OCI-LY3 (cell line): Measurements from ENCODE around the gene FRYL.

Experiments
- H2AFZ ChIP-seq: fragments of 200-600, 300-600 bp; shearing (Covaris generic); 2 replicates; pipeline ENCODE4 v1.6.0; 2014; ENCODE audit warnings: antibody characterized with exemption, low read depth, low read length
- H3K27ac ChIP-seq: fragments of 200-600, 300-600 bp; sonication (generic); 2 replicates; pipeline ENCODE4 v1.5.1; 2014; ENCODE audit warnings: mild to moderate bottlenecking, low read length, moderate library complexity, mixed read lengths
- H3K27me3 ChIP-seq: fragments of 200-600, 300-600 bp; sonication (generic); 2 replicates; pipeline ENCODE4 v1.6.1; 2014; ENCODE audit warnings: low read depth, low read length, mixed read lengths
- H3K36me3 ChIP-seq: fragments of 200-600, 300-600 bp; sonication (generic); replicated peaks from 2 replicates; pipeline ENCODE3; 2014; ENCODE audit warnings: low read depth, low read length, mixed read lengths
- H3K4me1 ChIP-seq: fragments of 300-600, 200-600 bp; sonication (generic); 2 replicates; pipeline ENCODE4 v1.6.1; 2014; ENCODE audit warnings: low read length, mixed read lengths
- H3K4me2 ChIP-seq: fragments of 200-600, 300-600 bp; sonication (generic); 2 replicates; pipeline ENCODE4 v1.6.1; 2014; ENCODE audit warnings: low read length, mixed read lengths
- H3K4me3 ChIP-seq: fragments of 300-600, 200-600 bp; sonication (generic); 2 replicates; pipeline ENCODE4 v1.5.1; 2014; ENCODE audit warnings: antibody characterized with exemption, mild to moderate bottlenecking, low read length, moderate library complexity
- H3K79me2 ChIP-seq: fragments of 300-600, 200-600 bp; shearing (Covaris generic); 2 replicates; pipeline ENCODE4 v1.6.1; 2014; ENCODE audit warnings: mild to moderate bottlenecking, low read length, mixed read lengths
- H3K9ac ChIP-seq: fragments of 300-600, 200-600 bp; shearing (Covaris generic); 2 replicates; pipeline ENCODE4 v1.6.0; 2014; ENCODE audit warnings: mild to moderate bottlenecking, low read length, moderate library complexity
- H3K9me3 ChIP-seq: fragments of 200-600, 300-600 bp; shearing (Covaris generic); 2 replicates; pipeline ENCODE4 v1.6.1; 2014; ENCODE audit warnings: low read length, mixed read lengths; ENCODE audit not compliant: insufficient read depth
- H4K20me1 ChIP-seq: fragments of 200-600, 300-600 bp; sonication (generic); 2 replicates; pipeline ENCODE4 v1.6.1; 2016; ENCODE audit warnings: low read length, mixed read lengths; ENCODE audit not compliant: insufficient read depth
- CTCF ChIP-seq: fragments of 200-600, 300-600 bp; sonication (generic); IDR thresholded peaks from 2 replicates; pipeline ENCODE4 v1.5.1; 2014; ENCODE audit warnings: antibody characterized with exemption, low read length, low read depth
- EZH2phosphoT487 ChIP-seq: fragments of 200-600 bp; shearing (Covaris generic); IDR thresholded peaks from 2 replicates; pipeline ENCODE4 v1.6.1; 2018; ENCODE audit warnings: antibody characterized with exemption, mixed run types, low read depth

FRYL gene

GRCh38 chr4:48664938-48665337 is 115.1 kb downstream of the FRYL start:
- no peak overlapping the region for H3K27ac ChIP-seq
- no peak for TF ChIP-seq EZH2phosphoT487
- TF ChIP-seq CTCF: no peak
- no peaks in the 10 kb centered on the region for H3K36me3 ChIP-seq
- no peak overlapping the region for H3K4me3 ChIP-seq
- H2AFZ ChIP-seq: no peak overlapping the region
- H3K4me1 ChIP-seq: no peaks in the 10 kb centered on the region
- no peak overlapping the region for H3K9ac ChIP-seq
- no peaks in the 10 kb centered on the region for H3K27me3 ChIP-seq
- no peaks in the 10 kb centered on the region for H3K79me2 ChIP-seq
- 0 out of 2 replicates have a peak, but pooled peaks cover 8% of the 10 kb centered on the region for H4K20me1 ChIP-seq
- no peak overlapping the region for H3K4me2 ChIP-seq
- no peaks in the 10 kb centered on the region for H3K9me3 ChIP-seq

- H3K4me3 ChIP-seq: no peak overlapping the region
- H3K79me2 ChIP-seq: no peaks in the 10 kb centered on the region
- H3K27ac ChIP-seq: no peak overlapping the region
- TF ChIP-seq EZH2phosphoT487 (no peak), CTCF (no peak)
- H3K4me1 ChIP-seq: no peaks in the 10 kb centered on the region
- H3K9ac ChIP-seq: no peak overlapping the region
- H3K4me2 ChIP-seq: no peak overlapping the region
- H2AFZ ChIP-seq: no peak overlapping the region
- H3K27me3 ChIP-seq: no peaks in the 10 kb centered on the region
- 0 out of 2 replicates have a peak, but pooled peaks cover 5% of the 10 kb centered on the region for H4K20me1 ChIP-seq
- H3K36me3 ChIP-seq: no peaks in the 10 kb centered on the region
- H3K9me3 ChIP-seq: no peaks in the 10 kb centered on the region
These were observed 118.7 kb downstream of the FRYL start for GRCh38 chr4:48661391-48661790.

GRCh38 chr4:48660347-48660746 is 119.7 kb downstream of the FRYL start:
- H3K36me3 ChIP-seq: no peaks in the 10 kb centered on the region
- H3K9ac ChIP-seq: no peak overlapping the region
- no peaks in the 10 kb centered on the region for H3K79me2 ChIP-seq
- H3K4me1 ChIP-seq: no peaks in the 10 kb centered on the region
- H3K27me3 ChIP-seq: no peaks in the 10 kb centered on the region
- H2AFZ ChIP-seq: no peak overlapping the region
- TF ChIP-seq EZH2phosphoT487 (no peak), CTCF (no peak)
- no peaks in the 10 kb centered on the region for H3K9me3 ChIP-seq
- H3K4me2 ChIP-seq: no peak overlapping the region
- H3K27ac ChIP-seq: no peak overlapping the region
- H4K20me1 ChIP-seq: 0 out of 2 replicates have a peak, but pooled peaks cover under 1% of the 10 kb centered on the region
- no peak overlapping the region for H3K4me3 ChIP-seq

- Histone ChIP-seq H3K4me2 (no peak overlapping the region), H3K27ac (no peak overlapping the region), H4K20me1 (peaks cover 9% of the 10 kb centered on the region; the same call in 1 of the 2 replicates), H3K4me1 (peaks cover 7% of the 10 kb centered on the region), H3K27me3 (no peaks in the 10 kb centered on the region), H3K9me3 (no peaks in the 10 kb centered on the region), H2AFZ (no peak overlapping the region), H3K79me2 (no peaks in the 10 kb centered on the region), H3K9ac (no peak overlapping the region), H3K36me3 (no peaks in the 10 kb centered on the region), H3K4me3 (no peak overlapping the region)
- TF ChIP-seq EZH2phosphoT487 (no peak), CTCF (no peak)
These were observed 125.9 kb downstream of the FRYL start for GRCh38 chr4:48654015-48654664.
